D341Med (cell line): ENCODE measurements around the gene DNM1.

Experiments
- DNase-seq: peaks from one replicate; pipeline ENCODE4 v3.0.0; 2012; ENCODE audit warnings: low spot score

DNM1 gene

DNA sequence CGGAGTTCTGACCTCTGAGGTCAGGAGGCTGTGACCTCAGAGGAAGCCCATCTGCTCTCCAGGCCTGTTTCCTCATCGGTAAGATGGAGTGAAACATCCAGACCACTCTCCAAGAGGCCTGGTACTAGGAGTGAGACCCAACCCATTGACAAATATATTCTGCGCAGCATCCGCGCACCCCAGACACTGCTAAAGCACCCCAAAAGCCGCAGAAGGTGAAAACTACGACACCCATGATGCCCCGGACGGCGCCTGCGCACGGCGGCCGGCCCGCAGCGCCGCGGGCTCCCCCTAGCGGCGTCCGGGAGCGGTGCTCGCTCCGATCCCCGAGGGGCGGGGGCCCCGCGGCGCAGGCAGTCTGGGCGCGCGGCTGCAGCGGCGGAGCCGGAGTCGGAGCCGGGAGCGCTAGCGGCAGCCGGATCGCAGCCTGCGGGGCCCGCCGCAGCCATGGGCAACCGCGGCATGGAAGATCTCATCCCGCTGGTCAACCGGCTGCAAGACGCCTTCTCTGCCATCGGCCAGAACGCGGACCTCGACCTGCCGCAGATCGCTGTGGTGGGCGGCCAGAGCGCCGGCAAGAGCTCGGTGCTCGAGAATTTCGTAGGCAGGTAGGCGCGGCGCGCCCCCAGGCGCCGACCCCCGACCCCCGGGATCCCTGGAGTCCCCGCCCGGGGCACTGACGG is at the start of gene DNM1:
DNM1 (plus strand) TSS at position 356 of the 683 bp plus-strand sequence; CDS start at position 448, 92 bp downstream.
- peak; percentile 99 for DNase-seq

DNA sequence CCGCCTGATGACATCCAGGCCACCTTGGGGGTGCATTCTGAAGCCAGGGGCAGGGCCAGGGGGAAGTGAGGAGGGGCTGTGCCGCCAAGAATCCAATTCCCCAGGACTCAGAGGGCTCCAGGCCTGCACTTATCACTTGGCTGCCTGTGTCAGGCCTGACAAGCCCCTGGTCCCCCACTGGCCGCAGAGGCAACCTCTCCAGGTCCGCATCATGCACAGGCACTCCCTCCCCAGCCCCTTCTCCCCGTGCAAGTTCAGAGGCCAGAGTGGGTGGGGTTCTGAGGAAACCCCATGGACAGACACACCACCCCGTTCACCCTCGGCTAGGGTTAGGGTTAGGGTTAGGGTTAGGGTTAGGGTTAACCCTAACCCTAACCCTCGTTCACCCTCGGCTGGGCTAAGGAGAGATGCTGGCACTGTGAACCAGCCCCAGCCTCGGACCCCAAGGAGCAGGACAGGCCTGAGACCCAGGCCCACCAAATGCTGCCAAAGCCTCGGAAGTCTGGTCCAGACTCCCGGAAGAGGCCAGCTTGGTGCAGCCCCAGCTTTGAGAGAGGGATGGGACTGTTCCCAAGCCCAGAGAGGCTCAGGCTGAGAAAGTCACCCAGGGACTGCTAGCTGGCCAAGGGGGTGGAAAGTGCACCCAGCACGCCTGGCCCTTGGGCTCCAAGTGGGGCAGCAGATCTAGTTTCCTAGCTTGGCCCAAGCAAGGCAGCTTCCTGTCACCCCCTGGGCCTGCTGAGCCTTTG is 49.1 kb upstream of the DNM1 start:
- no peak for DNase-seq

DNA sequence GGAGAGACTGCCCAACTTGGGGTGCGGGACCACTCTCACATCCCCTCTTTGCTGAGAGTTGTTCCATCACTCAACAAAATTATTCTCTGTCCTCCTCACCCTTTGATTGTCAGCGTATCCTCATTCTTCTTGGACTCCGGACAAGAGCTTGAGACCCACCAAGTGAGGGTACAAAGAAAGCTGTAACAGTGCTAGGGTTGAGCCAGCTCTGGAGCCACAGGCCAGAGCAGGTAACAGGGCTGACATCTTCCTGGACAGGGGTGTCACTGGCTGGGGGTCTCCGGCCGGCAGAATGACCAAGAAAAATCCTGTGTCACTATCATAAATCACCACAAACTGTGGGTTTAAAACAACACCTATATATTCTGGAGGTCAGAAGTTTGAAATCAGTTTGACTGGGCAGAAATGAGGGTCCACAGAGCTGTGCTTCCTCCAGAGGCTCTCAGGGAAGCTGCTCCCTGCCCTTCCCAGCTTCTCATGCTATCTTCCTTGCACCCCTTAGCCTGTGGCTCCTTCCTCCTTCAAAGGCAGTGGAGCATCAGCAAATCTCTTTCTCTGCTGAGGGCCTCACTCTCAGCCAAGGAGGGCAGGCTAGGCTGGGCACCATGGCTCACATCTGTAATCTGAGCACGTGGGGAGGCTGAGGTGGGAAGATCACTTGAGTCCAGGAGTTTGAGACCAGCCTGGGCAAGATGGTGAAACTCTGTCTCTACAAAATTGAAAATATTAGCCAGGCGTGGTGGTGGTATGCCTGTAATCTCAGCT is 47.3 kb upstream of the DNM1 start:
- DNase-seq: no peak

DNA sequence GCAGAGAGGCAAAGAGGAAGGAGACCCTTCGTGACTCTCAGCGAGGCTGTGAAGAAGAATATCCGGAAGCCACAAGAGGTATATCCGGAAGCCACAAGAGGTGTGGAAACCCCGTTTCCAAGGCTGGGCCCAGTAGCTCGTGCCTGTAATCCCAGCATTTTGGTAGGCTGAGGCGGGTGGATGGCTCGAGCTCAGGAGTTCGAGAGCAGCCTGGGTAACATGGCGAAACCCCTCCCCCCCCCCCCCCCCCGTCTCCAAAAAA is 43.7 kb upstream of the DNM1 start:
- no peak for DNase-seq

DNA sequence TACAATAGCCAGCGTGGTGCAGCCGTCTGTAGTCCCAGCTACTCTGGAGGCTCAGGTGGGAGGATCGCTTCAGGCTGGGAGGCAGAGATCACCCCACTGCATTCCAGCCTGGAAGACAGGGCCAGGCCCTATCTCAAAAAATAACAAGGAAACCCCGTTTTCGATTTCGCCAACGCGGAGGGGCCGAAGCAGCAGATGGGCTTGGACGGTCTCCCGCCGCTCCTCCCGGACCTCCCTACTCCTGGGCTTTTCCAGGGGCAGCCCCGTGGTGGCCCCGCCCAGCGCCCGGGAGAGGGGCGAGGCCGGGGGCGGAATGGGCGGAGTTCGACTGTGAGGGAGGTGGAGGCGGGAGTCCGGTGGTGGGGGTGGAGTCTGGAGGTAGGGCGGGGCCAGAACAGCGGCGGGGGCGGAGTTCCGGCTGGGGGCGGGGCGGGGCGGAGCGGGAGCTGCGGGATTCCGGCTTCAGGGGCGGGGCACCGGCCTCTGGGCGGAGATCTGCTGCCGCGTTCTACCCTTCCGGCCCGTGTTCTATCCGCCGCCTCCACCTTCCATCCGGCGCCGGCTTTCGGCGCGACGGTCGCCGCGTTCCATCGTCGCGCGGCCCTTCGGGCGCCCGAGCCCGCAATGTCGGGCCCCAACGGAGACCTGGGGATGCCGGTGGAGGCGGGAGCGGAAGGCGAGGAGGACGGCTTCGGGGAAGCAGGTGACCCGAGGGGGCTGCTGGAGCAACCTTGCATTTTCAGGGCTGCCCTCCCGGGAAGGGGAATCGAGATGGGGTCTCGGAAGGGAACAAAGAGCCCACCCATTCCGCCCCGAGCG is 43.2 kb upstream of the DNM1 start, which contains the start of gene BBLN:
BBLN (plus strand) TSS at position 482 of the 819 bp plus-strand sequence; CDS start at position 625, 143 bp downstream.
- peak; percentile 99 for DNase-seq

DNA sequence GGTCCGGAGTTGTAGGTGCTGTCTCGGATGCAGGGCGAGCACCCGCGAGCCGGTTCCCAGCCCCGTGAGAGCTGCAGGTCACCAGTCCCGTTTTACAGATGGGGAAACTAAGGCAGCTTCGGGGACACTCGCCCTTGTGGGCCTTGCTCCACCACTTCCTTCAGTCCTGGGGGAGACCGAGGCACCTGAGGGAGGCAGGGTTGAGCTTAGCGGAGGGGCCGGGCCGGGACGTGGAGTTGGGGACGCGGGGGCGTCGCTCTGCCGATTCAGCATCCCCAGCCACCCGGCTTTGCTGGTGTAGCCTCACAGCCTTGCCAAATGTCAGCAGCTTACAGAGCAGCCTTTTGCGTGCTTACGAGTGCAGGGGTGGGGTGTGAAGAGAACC is 42.6 kb upstream of the DNM1 start:
- DNase-seq: peak; percentile 64

DNA sequence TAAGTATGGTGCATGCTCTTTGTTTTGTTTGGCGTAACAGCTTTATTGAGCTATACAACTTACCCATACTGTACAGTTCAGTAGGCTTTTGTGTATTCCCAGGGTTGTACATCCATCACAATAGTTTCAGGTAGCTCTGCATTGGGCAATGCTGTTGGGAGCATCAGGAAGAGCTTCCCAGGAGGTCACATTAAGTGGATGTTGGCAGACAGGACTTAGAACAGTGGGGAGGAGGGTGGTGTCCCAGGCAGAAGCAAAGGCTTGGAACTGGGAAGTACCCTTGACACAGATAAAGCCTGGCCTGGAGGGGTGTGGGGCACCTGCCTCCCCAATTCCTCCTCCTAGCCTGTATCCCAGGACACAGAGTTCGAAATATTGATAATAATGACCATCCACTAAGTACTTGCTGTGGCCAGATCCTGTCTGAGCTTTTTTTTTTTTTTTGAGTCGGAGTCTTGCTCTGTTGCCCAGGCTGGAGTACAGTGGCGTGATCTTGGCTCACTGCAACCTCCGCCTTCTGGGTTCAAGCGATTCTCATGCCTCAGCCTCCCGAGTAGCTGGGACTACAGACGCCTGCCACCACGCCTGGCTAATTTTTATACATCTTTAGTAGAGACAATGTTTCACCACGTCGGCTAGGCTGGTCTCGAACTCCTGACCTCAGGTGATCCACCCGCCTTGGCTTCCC is 41.8 kb upstream of the DNM1 start:
- no peak for DNase-seq

DNA sequence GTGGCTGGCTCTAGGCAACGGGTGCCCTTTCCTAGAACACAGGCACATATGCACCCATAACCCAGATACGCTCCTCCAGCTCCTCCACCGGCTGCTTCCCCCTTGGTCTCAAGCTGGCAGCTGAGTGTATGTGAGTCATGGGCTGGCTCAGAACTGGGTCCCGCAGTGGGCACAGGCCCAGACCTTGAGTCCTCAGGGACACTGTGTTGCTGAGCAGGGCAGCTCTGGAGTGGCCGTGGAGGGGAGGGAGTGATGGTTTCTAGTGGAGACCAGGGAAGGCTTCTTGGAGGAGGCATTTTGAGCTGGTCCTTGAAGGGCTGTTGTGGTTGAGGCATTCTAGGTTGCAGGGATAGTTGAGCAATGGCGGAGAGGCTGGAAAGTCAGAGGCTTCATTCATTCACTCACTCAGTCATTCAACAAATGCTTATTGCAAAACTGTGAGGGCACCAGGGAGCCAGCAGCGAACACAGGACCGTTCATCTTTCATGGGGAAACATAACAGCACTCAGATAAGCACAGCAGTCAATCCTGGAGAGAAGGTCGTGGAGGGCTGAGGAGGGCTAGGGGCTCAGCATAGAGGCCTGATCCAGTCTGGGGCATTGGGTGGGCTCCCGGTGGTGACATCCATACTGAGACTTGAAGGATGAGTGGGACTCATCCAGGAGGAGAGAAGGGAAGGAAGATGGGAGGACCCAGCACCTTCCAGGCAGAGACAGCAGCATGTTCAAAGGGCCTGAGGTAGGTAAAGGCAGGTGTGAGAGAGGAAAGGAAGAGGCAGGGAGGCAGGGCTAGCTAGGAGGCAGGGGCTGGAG is 40.8 kb upstream of the DNM1 start:
- DNase-seq: no peak

DNA sequence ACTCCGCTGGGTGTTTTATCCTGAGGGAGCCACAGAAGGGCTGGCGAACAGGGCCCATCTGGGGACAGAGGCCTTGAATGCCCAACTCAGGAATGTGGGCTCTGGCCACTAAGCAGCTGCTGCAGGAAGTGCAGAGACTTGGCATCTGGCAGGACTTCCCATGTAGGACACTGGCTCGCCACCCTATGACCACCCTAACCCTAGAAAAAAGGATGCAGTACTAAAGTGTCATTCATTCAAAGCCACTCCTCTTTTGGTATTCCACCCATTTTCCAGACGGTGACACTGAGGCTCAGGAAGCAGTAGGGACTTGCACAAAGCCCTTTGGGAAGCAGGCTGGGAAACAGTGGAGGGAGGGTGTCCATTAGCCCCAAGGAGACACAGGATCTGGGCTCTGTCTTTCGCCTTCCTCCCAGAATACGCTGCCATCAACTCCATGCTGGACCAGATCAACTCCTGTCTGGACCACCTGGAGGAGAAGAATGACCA is 40.1 kb upstream of the DNM1 start:
- no peak for DNase-seq

DNA sequence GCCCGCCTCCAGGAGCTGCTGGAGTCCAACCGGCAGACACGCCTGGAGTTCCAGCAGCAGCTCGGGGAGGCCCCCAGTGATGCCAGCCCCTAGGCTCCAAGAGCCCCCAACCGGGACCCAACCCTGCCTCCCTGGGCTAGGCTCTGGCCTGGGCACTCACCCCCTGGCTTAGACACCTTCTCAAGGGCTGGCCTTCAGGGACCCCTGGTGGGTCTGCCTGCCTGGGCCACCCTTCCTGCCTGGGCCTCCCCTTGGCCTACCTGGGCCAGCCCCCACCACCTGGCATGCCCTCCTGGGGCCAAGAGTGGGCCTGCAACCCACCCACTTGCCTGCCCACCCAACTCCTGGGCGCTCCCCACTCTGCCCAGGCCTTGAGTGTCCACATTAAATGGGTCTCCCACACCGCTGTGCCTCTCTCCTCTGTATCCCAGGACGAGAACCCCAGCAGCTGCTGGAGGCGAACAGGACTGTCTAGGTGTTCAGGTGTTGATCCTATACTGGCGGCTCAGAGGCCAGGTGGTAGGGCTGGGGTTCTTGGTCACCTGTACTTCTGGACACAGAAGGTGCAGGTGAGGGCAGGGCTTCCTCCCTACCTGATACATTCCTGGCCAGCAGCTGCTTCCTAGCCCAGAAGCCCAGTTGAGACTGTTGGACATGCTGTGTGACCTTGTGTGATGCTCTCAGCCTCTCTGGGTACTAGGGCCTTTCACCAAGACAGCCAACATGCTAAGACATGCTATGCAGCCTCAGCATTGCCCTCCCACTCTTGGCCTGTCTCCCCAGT is 39.5 kb upstream of the DNM1 start:
- no peak for DNase-seq

DNA sequence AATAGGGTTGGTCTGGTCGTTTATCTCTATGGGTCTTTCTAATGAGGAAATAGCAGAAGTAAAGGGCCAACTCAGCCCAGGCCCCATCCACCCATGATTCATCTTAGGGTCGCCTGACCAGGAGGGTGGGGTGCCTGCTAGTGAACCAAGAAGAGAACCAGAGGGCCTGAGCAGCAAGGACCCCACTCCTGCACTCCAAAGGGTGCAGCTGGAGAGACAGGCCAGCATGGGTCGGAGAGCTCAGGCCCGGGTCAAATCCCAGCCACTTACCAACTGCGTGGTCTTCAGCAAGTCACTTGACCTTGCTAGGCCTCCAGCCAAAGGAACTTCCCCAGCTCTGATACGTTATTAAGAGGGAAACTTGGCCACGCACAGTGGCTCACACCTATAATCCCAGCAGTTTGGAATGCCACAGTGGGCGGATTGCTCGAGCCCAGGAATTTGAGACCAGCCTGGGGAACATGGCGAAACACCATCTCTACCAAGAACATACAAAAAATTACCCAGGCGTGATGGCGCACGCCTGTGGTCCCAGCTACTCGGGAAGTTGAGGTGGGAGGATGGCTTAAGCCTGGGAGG is 38.8 kb upstream of the DNM1 start:
- DNase-seq: no peak

DNA sequence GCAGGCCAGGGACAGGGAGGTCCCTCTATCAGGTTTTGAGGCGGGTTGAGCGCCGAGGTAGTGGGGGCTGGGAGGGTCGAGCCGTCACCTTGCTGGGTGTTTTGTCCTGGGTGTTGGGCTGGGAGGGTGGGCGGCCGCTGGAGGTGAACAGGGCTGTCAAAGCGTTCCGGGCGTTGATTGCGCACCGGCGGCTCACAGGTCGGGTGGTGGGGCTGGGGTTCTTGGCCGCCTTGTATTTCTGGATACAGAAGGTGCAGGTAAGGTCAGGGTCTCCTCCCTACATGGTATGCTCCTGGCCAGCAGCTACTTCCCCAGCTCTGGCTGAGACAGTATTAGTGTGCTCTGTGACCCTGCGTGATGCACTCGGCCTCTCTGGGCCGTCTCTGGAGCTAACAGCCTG is 37.0 kb upstream of the DNM1 start:
- no peak for DNase-seq

DNA sequence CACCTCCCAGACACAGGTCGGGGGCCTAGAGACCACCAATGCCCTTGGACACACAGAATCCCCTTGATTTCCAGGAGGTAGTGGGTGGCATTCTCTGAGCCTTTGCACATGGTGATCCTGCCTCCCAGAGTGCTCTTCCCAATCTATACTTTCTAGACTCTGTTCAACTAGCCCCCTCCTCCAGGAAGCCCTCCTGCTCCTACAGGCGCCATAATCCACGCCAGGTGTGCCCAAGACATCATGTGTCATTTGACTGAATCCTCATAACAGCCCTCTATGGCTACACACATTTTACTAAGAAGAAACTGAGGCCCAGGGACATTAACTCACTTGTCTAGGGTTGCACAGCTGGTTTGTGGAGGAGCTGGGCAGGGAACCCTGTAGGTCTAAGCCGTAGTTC is 36.0 kb upstream of the DNM1 start:
- DNase-seq: no peak

DNA sequence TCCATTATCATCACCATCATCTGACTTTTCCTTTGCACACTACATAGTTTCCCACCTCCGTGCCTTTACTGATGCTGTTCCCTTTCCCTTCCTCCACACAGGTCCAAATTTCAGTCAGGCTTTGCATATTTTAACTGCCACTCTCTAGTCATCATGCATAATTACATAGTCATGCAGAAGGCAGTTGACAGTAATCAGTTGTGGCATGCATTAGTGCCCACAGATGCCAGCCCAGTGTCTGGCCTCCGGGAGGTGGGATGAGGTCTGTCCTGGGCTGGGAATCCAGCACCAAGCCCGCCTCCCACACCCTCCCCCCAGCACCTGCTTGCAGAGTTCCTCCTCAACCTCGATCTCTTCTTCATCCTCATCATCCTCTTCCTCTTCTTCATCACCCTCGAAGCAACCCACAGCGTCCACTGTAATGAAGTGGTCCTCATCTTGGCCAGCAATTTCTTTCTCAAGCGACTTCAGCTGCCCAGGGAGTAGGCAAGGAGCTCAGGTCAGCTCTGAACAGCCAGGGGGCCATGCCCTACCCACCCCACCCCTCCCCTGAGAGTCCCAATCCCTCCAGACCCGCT is 34.4 kb upstream of the DNM1 start:
- DNase-seq: no peak

DNA sequence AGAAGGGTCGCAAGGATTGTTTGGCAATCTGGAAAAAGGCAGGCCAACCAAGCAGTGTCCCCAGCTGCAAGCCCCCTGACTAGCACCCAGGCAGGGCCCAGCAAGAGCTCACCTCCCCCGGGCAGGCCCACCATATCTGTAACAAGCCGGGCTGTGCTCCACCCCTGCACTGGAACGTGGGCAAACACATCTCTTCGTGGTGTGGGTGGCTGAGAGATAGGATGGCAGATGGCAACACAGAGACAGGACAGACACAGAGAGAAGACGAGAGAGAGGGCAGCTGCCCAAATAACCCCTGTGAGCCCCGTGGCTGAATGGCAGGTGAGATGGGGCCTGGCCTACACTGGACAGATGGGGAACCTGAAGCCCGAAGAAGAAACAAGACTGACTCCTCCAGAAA is 33.7 kb upstream of the DNM1 start:
- no peak for DNase-seq

DNA sequence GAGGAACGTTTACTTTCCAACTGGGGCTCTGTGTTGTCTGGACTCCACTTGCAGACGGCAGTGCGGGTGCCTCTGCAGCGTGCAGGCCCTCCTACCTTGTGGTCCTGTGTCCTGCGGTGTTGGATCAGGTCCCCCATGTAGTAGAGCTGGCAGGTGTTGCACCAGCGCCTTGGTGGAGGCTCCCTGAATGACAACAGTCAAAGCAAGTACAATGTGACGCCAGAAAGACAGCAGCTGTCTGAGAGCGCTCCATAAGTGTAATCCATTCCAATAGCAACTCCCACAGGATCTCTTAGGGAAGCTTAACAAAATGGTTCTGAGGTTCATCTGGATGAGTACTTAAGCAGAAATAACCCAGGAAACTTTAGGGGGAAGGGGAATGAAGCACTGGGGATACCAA is 33.3 kb upstream of the DNM1 start:
- DNase-seq: peak; percentile 86

DNA sequence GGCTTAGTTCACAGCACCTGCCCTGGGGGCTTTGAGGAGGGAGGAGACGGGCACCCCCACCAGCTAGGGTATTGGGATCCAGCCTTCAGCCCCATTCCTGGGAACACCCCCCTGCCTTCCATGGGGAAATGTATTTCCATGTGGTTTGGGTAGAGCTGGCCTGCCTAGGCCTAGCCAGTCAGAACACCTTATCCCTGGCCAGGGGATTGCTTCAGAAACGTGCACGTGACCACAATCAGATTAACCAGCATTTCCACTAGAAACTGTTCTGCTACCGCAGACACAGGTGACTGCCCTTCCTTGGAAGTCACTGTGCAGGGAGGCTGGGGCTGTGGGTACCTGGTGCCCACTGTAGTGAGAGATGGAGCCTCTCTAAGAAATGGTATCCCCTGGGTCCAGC is 29.1 kb upstream of the DNM1 start:
- no peak for DNase-seq

DNA sequence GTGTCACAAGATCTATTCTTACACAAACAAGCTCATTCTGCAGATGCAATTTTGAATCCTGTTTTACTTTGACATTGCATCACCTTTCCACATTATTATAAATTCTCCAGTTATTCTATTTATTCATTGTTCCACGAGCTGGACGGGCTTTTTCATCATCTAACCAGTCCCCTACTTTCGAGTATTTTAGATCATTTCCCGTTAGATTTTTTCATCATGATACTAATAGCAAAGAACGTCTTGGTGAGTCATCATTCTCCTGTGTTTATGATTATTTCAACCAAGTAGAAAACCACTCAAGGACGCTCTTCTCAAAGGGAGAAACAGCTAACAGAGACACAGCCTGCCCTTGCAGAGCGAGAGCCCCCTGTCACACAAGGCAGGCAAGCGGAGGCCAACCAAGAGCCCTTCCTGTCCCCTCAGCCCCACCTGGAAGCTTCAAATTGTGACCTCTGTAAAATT is 28.0 kb upstream of the DNM1 start:
- no peak for DNase-seq

DNA sequence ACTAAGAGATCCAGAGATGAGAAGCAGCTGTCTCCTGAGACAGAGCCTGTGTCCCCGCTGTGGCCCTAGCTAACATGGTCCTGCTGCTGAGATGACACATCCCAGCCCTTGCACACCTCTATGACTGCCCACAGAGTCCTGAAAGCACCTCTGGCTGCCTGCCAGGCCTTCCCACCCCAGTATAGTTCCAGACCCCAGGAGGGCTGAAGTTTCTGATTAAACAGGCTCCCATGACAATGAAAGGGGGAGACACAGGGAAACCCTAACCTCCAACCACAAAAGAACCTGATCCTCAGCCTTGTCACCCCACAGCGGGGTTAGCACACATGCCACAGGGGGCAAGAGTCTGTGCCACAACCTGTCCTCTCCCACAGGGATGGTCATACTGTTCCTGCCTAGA is 27.5 kb upstream of the DNM1 start:
- no peak for DNase-seq
